ENCODE results near the gene GATAD2A.

The GATAD2A gene

DNA sequence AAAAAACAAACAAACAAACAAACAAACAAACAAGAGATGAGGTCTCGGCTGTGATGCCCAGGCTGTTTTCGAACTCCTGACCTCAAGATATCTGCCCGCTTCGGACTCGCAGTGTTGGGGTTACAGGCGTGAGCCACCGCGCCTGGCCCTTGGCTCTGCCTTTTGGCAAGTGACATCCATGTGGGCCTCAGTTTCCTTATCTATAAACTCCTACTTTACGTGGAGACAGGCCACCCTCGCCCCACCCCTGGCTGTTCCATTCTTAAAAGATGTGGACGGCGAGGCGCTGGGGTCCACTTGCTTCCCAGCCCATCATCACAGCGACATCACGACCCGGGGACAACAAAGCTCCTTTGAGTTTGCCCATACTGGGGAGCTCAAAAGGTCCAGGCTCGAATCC is 108.2 kb downstream of the GATAD2A start:
- Mint-ChIP-seq H3K4me1 (peaks cover 3 to 21% of the 10 kb centered on the region in 2 donors), H3K27me3 (no peaks in the 10 kb centered on the region), H3K36me3 (peaks cover 8 to 9% of the 10 kb centered on the region in 2 donors), H3K9me3 (no peaks in the 10 kb centered on the region), H3K4me3 (no peak overlapping the region), H3K27ac (peak overlapping the region; percentile 83)
- ATAC-seq (replicated peaks) (no peak), DNase-seq (no peak)

DNA sequence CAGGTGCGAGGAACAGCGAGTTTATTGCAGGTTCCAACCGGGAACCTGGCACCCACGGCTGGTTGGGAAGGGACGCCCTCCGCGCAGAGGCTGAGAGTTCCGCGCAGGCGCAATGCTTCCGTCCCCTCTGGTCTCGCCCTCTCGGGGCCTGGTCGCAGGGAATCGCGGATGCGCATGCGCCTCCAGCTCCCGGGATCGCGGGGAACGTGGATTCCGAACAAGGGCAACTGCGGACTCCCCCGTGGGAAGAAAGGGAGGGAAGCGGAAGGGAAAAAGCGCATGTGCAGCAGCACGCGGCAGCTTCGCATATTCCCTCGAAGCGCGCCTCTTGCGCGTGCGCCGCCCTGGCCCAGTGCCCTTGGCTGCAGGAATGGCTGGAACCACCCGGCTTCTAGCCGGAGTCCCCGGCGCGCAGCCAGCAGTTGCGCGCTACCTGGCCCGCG is 108.8 kb downstream of the GATAD2A start:
- no peak for DNase-seq
- Mint-ChIP-seq H3K27ac (peak overlapping the region; percentile 83), H3K9me3 (no peaks in the 10 kb centered on the region), H3K27me3 (no peaks in the 10 kb centered on the region), H3K36me3 (peaks cover 11 to 13% of the 10 kb centered on the region in 2 donors), H3K4me1 (peaks cover 6 to 24% of the 10 kb centered on the region in 2 donors), H3K4me3 (peak overlapping the region; percentile 71 to 72)
- ATAC-seq (replicated peaks), result no peak

DNA sequence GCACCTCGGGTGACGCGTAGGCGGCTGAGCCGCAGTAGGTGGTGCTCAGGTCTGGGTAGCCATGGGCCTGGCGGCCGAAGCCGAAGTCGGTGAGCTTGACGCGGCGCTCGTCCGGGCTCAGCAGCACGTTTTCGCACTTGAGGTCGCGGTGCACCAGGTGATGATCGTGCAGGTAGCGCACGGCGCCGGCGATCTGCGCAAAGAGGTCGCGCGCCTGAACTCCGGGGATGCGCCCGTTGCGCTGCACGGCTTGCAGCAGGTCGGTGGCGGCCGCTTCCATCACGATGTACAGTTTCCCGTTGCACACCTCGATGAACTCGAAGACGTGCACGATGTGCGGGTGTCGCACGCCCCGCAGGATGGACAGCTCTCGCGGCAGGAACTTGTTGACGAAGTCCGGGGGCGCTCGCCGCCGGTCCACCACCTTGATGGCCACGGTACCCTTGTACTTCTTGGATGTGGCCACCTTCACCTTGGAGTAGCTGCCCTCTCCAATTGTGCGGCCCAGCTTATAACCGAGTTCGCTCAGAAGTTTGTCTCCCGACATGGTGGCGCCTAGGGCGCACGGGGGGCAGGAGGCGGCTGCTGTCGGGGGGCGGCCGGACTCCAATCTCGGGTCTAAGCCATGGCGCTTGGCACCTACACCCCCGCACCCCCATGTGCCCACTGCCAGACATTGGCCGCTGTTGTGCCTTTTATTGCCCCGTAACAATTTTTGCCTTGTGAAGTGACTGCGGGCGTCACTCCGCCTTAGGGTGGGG is 109.6 kb downstream of the GATAD2A start, which contains the start of gene TSSK6:
Gene TSSK6, minus strand, starts transcription at position 668 of the 761 bp plus-strand sequence. Its CDS starts 121 bp downstream, at position 547.
- H3K27ac Mint-ChIP-seq, result peak within 1 kb of the TSS; percentile 95
- no peaks in the 10 kb centered on the region for H3K9me3 Mint-ChIP-seq
- peaks cover 18 to 21% of the 10 kb centered on the region in 2 donors for H3K36me3 Mint-ChIP-seq
- DNase-seq, result no peak
- no peaks in the 10 kb centered on the region for H3K27me3 Mint-ChIP-seq
- H3K4me1 Mint-ChIP-seq, result peaks cover 10 to 31% of the 10 kb centered on the region in 2 donors
- H3K4me3 Mint-ChIP-seq, result peak within 1 kb of the TSS; percentile 89 to 97
- no peak for ATAC-seq (replicated peaks)

DNA sequence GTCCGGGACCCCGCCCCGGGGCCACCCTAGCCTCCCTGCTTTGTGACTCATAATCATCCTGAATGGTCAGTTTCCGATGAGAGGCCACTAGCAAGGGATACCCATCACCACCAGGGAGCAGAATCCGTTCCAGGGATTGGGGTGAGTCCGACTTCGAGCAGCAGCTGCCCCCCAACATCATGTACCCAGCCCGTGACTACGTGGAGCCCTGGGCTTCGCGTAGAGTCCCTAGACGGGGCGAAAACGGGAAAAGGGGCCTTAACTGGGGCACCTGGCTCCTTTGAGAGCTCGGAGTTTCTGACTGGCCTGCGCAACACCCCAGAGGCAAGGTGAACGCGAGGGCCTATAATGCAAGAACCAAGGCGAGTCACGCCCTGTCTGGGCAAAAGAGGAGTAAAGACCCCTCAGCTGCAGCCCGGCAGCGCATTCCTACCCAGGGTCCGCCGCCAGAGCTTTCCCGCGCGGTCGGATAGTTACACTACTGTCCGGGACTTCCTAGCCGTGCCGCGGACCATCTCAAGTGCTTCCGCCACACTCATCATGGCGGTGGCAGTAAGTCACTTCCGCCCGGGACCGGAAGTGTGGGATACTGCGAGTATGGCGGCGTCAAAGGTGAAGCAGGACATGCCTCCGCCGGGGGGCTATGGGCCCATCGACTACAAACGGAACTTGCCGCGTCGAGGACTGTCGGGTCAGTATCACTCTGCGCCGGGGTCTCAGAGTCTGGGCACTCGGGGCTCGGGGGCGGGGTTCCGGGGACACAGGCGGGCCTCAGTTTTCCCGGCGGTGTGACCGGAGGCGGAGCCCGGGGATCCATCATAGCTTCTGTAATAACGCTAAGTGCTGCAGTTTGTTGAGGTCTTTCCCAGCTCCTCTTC is 110.4 kb downstream of the GATAD2A start, which contains the start of gene NDUFA13:
Gene NDUFA13, plus strand, starts transcription at position 584 of the 878 bp plus-strand sequence. Its CDS starts 14 bp downstream, at position 598.
- peak within 1 kb of the TSS; percentile 95 for H3K27ac Mint-ChIP-seq
- H3K36me3 Mint-ChIP-seq, result peaks cover 21 to 29% of the 10 kb centered on the region in 2 donors
- peak within 1 kb of the TSS; percentile 89 to 97 for H3K4me3 Mint-ChIP-seq
- DNase-seq, result peak; percentile 93
- peak; percentile 96 to 97 for ATAC-seq (replicated peaks)
- no peaks in the 10 kb centered on the region for H3K27me3 Mint-ChIP-seq
- peaks cover 12 to 39% of the 10 kb centered on the region in 2 donors for H3K4me1 Mint-ChIP-seq
- H3K9me3 Mint-ChIP-seq, result no peaks in the 10 kb centered on the region

DNA sequence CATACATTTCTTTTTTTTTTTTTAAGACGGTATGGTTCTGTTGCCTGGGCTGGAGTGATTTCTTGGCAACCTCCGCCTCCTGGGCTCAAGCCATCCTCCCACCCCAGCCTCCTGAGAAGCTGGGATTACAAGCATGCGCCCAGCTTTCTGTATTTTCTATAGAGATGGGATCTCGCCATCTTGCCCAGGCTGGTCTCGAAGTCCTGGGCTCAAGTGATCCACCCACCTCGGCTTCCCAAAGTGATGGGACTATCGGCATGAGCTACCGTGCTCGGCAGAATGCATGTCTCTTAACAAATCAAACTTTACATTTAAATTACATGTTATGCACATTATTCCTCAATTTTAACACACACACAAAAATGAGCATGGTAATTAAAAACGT is 111.8 kb downstream of the GATAD2A start:
- Mint-ChIP-seq H3K27me3 (no peaks in the 10 kb centered on the region), H3K4me1 (peaks cover 12 to 41% of the 10 kb centered on the region in 2 donors), H3K4me3 (peak overlapping the region; percentile 52 to 89), H3K36me3 (peaks cover 22 to 30% of the 10 kb centered on the region in 2 donors), H3K9me3 (no peaks in the 10 kb centered on the region), H3K27ac (no peak overlapping the region)
- ATAC-seq (replicated peaks) (no peak), DNase-seq (no peak)

DNA sequence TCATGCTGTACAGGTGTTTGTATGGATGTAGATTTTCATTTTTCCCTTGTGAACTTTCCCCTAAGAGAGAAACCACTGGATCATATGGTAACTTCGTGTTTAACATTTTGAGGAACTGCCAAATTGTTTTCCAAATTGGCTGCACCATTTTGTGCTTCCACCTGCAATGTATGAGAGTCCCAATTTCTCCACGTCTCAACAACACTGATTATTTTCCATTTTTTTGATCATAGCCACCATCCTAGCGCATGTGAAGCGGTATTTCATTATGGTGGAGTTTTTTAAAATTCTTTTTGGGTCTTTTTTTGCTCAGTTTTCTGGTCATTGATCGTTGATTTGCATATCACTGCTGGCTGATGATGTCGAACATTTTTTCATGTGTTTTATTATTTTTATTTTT is 115.5 kb downstream of the GATAD2A start:
- no peak overlapping the region for H3K27ac Mint-ChIP-seq
- ATAC-seq (replicated peaks) (no peak), DNase-seq (no peak)
- peaks cover 13 to 45% of the 10 kb centered on the region in 2 donors for H3K4me1 Mint-ChIP-seq
- no peaks in the 10 kb centered on the region for H3K9me3 Mint-ChIP-seq
- H3K4me3 Mint-ChIP-seq, result no peak overlapping the region
- H3K36me3 Mint-ChIP-seq, result peaks cover 15 to 34% of the 10 kb centered on the region in 2 donors
- no peaks in the 10 kb centered on the region for H3K27me3 Mint-ChIP-seq

DNA sequence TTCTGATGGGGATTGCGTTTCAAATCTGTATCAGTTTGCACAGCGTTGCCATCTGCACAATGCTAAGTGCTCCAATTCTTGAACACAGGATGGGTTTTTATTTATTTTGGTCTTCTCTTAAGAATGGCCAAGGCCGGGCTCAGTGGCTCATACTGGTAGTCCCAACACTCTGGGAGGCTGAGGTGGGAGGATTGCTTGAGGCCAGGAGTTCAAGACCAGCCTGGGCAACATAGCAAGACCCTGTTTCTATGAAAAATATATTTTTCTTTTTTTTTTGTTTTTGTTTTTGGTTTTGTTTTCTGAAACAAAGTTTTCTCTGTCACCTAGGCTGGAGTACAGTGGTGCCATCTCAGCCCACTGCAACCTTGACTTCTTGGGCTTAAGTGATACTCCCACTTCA is 117.7 kb downstream of the GATAD2A start:
- peaks cover 20 to 51% of the 10 kb centered on the region in 2 donors for H3K36me3 Mint-ChIP-seq
- no peaks in the 10 kb centered on the region for H3K9me3 Mint-ChIP-seq
- H3K4me3 Mint-ChIP-seq, result no peak overlapping the region
- DNase-seq (no peak), ATAC-seq (replicated peaks) (no peak)
- no peaks in the 10 kb centered on the region for H3K27me3 Mint-ChIP-seq
- H3K27ac Mint-ChIP-seq, result no peak overlapping the region
- H3K4me1 Mint-ChIP-seq, result peaks cover 15 to 45% of the 10 kb centered on the region in 2 donors

DNA sequence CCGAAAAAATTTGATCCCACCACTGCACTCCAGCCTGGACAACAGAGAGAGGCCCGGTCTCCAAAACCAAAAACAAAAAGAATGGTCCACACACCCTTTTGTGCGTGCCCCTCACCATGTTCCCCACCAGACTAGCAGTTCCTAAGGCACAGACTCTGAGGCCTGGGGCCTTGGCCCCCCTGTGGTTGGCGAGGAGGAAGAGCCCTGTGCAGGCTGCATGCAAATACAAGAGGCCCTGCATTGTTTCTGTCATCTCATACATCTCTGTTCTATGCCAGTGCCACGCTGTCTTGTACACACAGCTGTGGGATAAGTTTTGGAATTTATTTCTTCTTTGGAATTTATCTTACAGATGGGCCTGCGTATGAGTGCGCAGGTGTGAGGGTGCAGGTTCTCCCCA is 118.6 kb downstream of the GATAD2A start:
- no peaks in the 10 kb centered on the region for H3K27me3 Mint-ChIP-seq
- H3K4me1 Mint-ChIP-seq, result peaks cover 14 to 42% of the 10 kb centered on the region in 2 donors
- ATAC-seq (replicated peaks), result no peak
- H3K4me3 Mint-ChIP-seq, result no peak overlapping the region
- H3K27ac Mint-ChIP-seq, result no peak overlapping the region
- no peaks in the 10 kb centered on the region for H3K9me3 Mint-ChIP-seq
- DNase-seq, result no peak
- peaks cover 22 to 54% of the 10 kb centered on the region in 2 donors for H3K36me3 Mint-ChIP-seq

DNA sequence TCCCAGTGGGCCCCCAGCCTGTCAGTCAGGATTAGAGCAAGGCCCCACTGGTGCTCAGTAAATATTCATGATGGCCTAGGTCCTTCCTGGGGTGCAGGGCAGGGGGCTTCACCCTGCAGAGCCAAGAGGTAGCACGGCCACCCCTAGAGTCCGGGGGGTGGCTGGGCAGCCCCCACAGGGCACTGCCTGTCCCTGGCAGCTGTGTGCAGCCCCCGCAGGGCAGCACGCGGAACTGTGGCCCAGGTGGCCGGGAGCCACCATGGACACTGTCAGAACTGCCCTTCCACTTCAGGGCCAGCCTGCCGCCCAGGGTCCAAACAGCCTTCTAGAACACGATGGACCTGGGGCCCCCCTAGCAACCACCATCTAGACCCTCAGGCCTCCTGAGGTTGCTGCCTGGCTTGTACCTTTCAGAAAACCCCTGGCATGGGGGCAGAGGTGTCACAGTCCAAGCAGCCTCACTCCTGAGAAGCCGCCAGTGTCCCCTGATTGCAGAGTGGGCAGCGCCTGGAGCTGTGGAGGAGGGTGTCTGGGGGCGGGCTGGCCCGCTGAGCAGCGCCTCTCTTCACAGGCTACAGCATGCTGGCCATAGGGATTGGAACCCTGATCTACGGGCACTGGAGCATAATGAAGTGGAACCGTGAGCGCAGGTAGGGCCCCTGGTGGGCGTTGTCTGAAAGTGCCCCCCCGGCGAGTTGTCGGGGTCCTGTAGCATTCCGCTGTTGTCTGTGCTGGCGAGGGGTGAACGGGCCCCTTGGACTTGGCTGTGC is 120.3 kb downstream of the GATAD2A start:
- H3K27ac Mint-ChIP-seq, result no peak overlapping the region
- no peaks in the 10 kb centered on the region for H3K9me3 Mint-ChIP-seq
- peaks cover 4 to 26% of the 10 kb centered on the region in 2 donors for H3K4me1 Mint-ChIP-seq
- no peaks in the 10 kb centered on the region for H3K27me3 Mint-ChIP-seq
- DNase-seq (no peak), ATAC-seq (replicated peaks) (no peak)
- no peak overlapping the region for H3K4me3 Mint-ChIP-seq
- H3K36me3 Mint-ChIP-seq, result peaks cover 16 to 41% of the 10 kb centered on the region in 2 donors

DNA sequence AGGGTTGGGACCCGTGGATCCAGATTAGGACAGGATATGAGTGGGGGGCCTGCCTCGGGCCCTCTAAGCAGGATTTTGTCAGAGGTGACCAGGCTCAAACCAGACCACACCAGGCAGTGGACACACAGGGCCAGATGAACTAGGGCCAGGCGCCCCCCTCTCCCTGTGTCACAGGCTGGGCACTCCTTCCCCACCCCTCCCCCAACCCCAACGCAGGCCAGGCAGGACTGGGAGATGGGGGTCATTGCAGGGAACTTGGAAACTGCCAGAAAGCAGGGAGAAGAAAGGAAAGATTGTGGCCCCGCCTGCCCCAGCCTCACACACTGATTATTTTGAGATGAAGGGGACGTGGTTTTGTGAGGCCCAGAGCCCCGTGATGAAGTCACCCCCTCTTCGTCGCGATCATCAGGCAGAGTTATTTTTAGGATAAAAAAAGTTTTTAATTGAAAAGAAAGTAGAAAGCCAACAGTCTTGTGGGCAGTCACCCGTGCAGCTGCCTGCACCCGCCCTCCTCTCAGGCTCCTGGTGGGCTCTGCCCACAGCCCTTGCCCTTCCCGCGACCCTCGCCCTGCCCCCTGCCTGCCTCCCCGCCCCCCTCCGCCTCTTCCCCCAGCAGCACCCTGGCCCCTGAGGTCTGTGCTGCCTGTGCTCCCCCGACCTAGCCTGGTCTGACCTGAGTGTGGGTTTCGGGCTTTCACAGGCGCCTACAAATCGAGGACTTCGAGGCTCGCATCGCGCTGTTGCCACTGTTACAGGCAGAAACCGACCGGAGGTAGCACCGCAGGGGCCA is 121.3 kb downstream of the GATAD2A start:
- Mint-ChIP-seq H3K27me3 (no peaks in the 10 kb centered on the region), H3K4me1 (peaks cover 4 to 24% of the 10 kb centered on the region in 2 donors), H3K27ac (peak overlapping the region; percentile 67), H3K36me3 (peaks cover 16 to 41% of the 10 kb centered on the region in 2 donors), H3K9me3 (no peaks in the 10 kb centered on the region), H3K4me3 (no peak overlapping the region)
- DNase-seq (no peak), ATAC-seq (replicated peaks) (no peak)

DNA sequence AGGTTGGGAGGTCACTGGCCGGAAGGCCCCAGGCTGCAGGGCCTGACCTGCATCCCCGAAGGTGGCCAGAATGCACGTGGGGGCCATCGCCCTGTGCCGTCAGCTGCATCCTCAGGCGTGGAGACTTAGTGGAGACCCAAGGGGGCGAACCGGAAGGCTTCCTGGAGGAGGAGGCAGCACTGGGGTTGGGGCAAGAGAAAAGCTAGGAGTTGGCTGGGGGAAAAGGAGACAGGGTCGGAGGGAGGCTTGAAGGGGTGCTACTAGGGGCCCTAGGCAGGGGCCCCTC is 121.8 kb downstream of the GATAD2A start:
- Mint-ChIP-seq H3K4me3 (no peak overlapping the region), H3K27ac (no peak overlapping the region), H3K27me3 (no peaks in the 10 kb centered on the region), H3K4me1 (peaks cover 7 to 29% of the 10 kb centered on the region in 2 donors), H3K9me3 (no peaks in the 10 kb centered on the region), H3K36me3 (peaks cover 19 to 46% of the 10 kb centered on the region in 2 donors)
- ATAC-seq (replicated peaks) (no peak), DNase-seq (no peak)

DNA sequence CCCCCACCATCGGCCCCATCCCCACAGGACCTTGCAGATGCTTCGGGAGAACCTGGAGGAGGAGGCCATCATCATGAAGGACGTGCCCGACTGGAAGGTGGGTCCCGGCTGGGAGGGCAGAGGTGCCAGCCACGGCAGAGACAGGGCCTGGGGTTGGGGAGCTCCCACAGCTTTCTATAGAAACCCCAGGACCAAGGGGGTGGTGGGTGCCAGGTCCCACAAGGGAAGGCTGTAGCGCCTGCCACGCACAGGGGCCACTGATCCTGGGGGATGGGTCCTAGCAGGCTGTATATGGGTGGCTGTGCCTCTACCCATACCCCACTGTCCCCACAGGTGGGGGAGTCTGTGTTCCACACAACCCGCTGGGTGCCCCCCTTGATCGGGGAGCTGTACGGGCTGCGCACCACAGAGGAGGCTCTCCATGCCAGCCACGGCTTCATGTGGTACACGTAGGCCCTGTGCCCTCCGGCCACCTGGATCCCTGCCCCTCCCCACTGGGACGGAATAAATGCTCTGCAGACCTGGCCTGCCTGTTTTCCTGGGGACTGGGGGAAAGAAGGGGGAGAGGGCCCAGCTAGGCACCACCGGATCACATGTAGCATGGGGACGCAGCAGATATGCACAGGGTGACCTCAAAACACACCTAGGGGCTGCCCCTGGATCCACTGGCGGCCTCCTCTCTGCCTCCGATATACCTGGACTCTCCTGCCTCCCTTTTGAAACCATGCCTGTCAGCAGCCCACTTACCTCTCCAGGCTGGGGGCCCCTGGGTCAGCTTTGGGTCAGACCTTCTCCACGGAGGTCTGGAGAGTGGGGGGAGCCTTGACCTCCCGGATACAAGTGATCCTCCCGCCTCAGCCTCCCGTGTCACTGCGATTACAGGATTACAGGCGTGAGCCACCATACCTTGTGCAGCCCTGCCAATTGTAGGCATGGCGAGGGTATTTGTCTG is 122.5 kb downstream of the GATAD2A start:
- Mint-ChIP-seq H3K36me3 (peaks cover 20 to 42% of the 10 kb centered on the region in 2 donors), H3K27ac (no peak overlapping the region), H3K9me3 (no peaks in the 10 kb centered on the region), H3K4me3 (no peak overlapping the region), H3K27me3 (no peaks in the 10 kb centered on the region), H3K4me1 (peaks cover 7 to 31% of the 10 kb centered on the region in 2 donors)
- DNase-seq (no peak), ATAC-seq (replicated peaks) (no peak)

Data from stimulated activated naive B cell treated with anti-CD40 and anti-IgM and Interleukin-4, amounts not matched to agents 10 μg/mL and 1 μg/mL and 100 μg/mL, for 72 hours (primary cell).